ENCODE data around the gene CBFA2T3. TPM values are rescaled to one million over a fixed set of nuclear protein-coding genes. Genes with fewer than 3 reads are reported as not detected.

CBFA2T3 gene
- total and polyA plus RNA-seq, 2 donors = 11.2 to 19.1 TPM

DNA sequence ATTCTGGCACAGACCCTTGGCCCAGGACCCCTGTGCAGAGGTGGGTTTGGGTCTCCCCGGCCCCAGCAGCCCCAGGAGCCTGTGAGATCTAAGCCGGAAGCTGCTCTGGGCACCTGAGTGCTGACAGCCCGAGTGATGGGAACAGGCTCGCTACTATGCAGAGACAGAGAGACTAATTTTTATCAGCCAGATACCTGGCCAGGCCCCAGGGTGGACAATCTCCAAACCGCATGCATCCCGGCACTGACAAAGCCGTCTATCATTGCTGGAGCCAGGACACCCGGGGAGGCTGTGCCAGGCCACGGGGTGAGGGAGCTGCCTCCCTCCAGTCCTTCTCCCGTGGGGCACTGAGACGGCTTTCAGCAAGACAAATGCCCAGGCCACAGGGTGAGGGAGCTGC, 25.0 kb downstream of the CBFA2T3 start:
- Histone ChIP-seq H3K4me1 (ENCODE audit: control insufficient read depth in 2 of 2, insufficient read depth in 2 of 2, low read length in 2 of 2) (peaks cover 6 to 10% of the 10 kb centered on the region in 2 donors), H3K27ac (ENCODE audit: low read depth in 1 of 2, low read length in 1 of 2) (no peak overlapping the region), H3K27me3 (ENCODE audit: control insufficient read depth in 2 of 2, insufficient read depth in 1 of 2, low read length in 1 of 2) (no peaks in the 10 kb centered on the region), H3K9me3 (ENCODE audit: control insufficient read depth in 2 of 2, insufficient read depth in 1 of 2, low read length in 1 of 2) (peaks cover 0 to 4% of the 10 kb centered on the region in 2 donors), H3K4me3 (ENCODE audit: low read length in 2 of 2) (no peak overlapping the region), H3K36me3 (ENCODE audit: control insufficient read depth in 2 of 2, insufficient read depth in 2 of 2, low read length in 1 of 2) (peaks cover 2 to 6% of the 10 kb centered on the region in 2 donors)
- WGBS = 95% methylated on average over 11 of the region's 11 CpGs
- DNase-seq (ENCODE audit: low read depth in 6 of 9, low spot score in 9 of 9) = no peak

DNA sequence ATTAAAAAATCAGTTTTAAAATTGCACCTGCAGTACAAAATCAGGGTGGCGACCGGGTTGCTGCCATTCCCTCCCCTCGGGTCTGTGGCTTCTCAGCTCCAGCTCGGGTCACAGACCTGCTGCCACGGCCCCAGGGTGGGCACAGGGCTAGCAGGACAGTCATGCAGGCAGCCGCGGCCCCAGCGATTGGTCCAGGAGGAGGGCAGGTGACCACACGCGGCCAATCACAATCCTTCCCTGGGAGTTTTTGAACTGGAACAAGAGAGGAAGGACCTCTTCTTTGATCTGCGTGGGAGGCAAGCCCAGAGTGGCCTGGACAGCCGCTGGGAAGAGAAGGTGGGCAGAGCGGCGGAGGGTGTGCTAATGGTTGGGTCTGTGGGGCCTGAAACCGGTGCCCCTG, 25.5 kb downstream of the CBFA2T3 start:
- no peaks in the 10 kb centered on the region for H3K27me3 ChIP-seq (ENCODE audit: control insufficient read depth in 2 of 2, insufficient read depth in 1 of 2, low read length in 1 of 2)
- no peak for DNase-seq (ENCODE audit: low read depth in 6 of 9, low spot score in 9 of 9)
- H3K27ac ChIP-seq (ENCODE audit: low read depth in 1 of 2, low read length in 1 of 2) = no peak overlapping the region
- no peak overlapping the region for H3K4me3 ChIP-seq (ENCODE audit: low read length in 2 of 2)
- no peaks in the 10 kb centered on the region for H3K9me3 ChIP-seq (ENCODE audit: control insufficient read depth in 2 of 2, insufficient read depth in 1 of 2, low read length in 1 of 2)
- peaks cover 2 to 6% of the 10 kb centered on the region in 2 donors for H3K36me3 ChIP-seq (ENCODE audit: control insufficient read depth in 2 of 2, insufficient read depth in 2 of 2, low read length in 1 of 2)
- 95% methylated on average over 15 of the region's 15 CpGs for WGBS
- H3K4me1 ChIP-seq (ENCODE audit: control insufficient read depth in 2 of 2, insufficient read depth in 2 of 2, low read length in 2 of 2) = peaks cover 1 to 5% of the 10 kb centered on the region in 2 donors

DNA sequence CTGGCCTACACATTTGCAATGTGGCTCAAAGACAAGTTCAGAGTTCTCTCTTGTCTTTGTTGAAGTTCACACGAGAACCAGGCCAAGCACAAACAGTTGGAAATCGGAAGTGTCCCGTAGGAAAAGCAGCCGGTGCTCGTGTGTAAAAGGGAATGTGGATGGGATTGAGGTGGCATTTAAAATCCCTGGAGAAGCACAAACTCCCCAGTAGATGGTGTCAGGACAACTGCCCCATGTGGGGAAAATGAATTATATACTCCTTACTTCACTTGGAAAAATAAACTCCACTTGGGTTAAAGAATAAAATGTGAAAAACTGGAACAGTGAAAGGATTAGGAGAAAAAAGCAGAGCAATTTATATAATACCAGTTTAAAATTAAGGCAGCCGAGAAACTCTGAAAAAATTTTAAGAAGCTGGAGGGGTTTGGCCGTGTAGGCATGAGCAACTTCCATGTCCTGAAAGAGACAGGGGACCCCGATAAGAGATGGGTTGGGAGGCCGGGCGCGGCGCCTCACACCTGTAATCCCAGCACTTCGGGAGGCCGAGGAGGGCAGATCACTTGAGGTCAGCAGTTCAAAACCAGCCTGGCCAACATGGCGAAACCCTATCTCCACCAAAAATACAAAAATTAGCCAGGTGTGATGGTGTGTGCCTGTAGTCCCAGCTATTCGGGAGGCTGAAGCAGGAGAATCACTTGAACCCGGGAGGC, 28.1 kb downstream of the CBFA2T3 start:
- WGBS = 95% methylated on average over 17 of the region's 17 CpGs

DNA sequence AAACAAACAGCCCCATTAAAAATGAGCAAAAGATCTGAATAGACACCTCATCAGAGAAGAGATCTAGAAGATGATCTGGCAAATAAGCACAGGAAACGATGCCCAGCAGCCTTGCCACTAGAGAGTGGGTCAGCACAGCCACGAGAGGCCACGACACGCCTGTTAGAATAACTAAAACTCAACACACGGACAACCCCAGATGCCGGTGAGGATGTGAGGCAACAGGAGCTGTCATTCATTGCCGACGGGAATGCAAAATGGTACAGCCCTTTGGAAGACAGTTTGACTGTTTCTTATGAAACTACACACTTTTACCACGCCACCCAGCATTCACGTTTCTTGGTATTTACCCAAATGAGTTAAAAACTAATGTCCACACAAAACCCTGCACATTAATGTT, 31.5 kb downstream of the CBFA2T3 start:
- Histone ChIP-seq H3K4me3 (ENCODE audit: low read length in 2 of 2) (no peak overlapping the region), H3K27me3 (ENCODE audit: control insufficient read depth in 2 of 2, insufficient read depth in 1 of 2, low read length in 1 of 2) (peaks cover 0 to 8% of the 10 kb centered on the region in 2 donors), H3K9me3 (ENCODE audit: control insufficient read depth in 2 of 2, insufficient read depth in 1 of 2, low read length in 1 of 2) (peaks cover 0 to 11% of the 10 kb centered on the region in 2 donors), H3K36me3 (ENCODE audit: control insufficient read depth in 2 of 2, insufficient read depth in 2 of 2, low read length in 1 of 2) (peaks cover 0 to 2% of the 10 kb centered on the region in 2 donors), H3K27ac (ENCODE audit: low read depth in 1 of 2, low read length in 1 of 2) (no peak overlapping the region), H3K4me1 (ENCODE audit: control insufficient read depth in 2 of 2, insufficient read depth in 2 of 2, low read length in 2 of 2) (peaks cover 17 to 31% of the 10 kb centered on the region in 2 donors)
- DNase-seq (ENCODE audit: low read depth in 6 of 9, low spot score in 9 of 9) = no peak
- WGBS = 92% methylated on average over 10 of the region's 10 CpGs

More for the DNA sequence above, 28.1 kb downstream of the CBFA2T3 start:
- peaks cover under 1 to 9% of the 10 kb centered on the region in 2 donors for H3K4me1 ChIP-seq (ENCODE audit: control insufficient read depth in 2 of 2, insufficient read depth in 2 of 2, low read length in 2 of 2)
- H3K27ac ChIP-seq (ENCODE audit: low read depth in 1 of 2, low read length in 1 of 2) = no peak overlapping the region
- no peak overlapping the region for H3K4me3 ChIP-seq (ENCODE audit: low read length in 2 of 2)
- DNase-seq (ENCODE audit: low read depth in 6 of 9, low spot score in 9 of 9) = no peak
- H3K36me3 ChIP-seq (ENCODE audit: control insufficient read depth in 2 of 2, insufficient read depth in 2 of 2, low read length in 1 of 2) = peaks cover 4 to 5% of the 10 kb centered on the region in 2 donors
- no peaks in the 10 kb centered on the region for H3K9me3 ChIP-seq (ENCODE audit: control insufficient read depth in 2 of 2, insufficient read depth in 1 of 2, low read length in 1 of 2)
- no peaks in the 10 kb centered on the region for H3K27me3 ChIP-seq (ENCODE audit: control insufficient read depth in 2 of 2, insufficient read depth in 1 of 2, low read length in 1 of 2)

DNA sequence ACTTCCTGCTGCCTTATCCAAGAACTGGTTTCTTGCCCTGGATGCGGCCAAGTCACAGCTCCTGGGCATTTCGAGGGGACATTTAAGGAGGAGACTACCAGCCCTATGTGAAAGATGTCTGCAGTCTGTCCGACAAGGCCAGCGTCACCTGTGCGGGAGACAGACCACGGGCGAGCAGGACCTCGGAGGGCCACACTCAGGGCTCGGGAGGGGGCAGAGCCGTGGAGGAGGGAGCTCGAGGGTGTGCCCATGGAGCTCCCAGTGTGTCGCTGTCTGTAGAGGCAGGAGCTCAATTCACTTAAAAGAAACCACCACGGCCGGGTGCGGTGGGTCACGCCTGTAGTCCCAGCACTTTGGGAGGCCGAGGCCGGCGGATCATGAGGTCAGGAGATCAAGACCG, 33.3 kb downstream of the CBFA2T3 start:
- Histone ChIP-seq H3K9me3 (ENCODE audit: control insufficient read depth in 2 of 2, insufficient read depth in 1 of 2, low read length in 1 of 2) (peaks cover 0 to 14% of the 10 kb centered on the region in 2 donors), H3K36me3 (ENCODE audit: control insufficient read depth in 2 of 2, insufficient read depth in 2 of 2, low read length in 1 of 2) (peaks cover 0 to 10% of the 10 kb centered on the region in 2 donors), H3K4me3 (ENCODE audit: low read length in 2 of 2) (no peak overlapping the region), H3K4me1 (ENCODE audit: control insufficient read depth in 2 of 2, insufficient read depth in 2 of 2, low read length in 2 of 2) (peaks cover 21 to 35% of the 10 kb centered on the region in 2 donors), H3K27me3 (ENCODE audit: control insufficient read depth in 2 of 2, insufficient read depth in 1 of 2, low read length in 1 of 2) (peaks cover 0 to 22% of the 10 kb centered on the region in 2 donors), H3K27ac (ENCODE audit: low read depth in 1 of 2, low read length in 1 of 2) (peak overlapping the region in 1 of 2 donors; percentile 85)
- no peak for DNase-seq (ENCODE audit: low read depth in 6 of 9, low spot score in 9 of 9)
- WGBS = 83% methylated on average over 20 of the region's 20 CpGs

DNA sequence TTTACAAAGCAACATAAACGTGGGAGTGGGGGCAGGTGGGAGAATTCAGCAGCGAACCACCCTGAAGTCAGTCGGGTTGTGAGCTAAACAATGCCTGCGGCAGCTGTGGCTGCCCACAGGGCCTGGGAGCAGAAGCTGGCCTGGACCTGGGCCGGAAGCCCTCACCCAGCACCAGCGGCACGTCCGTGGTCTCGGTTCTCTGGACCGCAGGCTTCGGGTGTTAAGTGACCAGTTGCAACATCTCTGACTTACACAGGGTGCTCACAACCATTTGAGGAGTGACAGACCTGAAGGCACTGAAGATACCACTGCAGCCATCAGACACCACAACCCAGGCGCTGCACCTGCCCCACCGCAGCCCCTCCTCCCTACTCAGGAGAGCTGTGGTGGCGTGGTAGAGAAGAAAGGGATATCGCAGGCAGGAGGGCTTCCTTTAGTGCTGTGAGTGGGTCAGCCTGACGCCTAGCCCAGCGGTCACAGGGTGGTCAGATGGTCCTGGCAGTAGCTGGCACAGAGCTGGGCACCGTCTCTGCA, 33.8 kb downstream of the CBFA2T3 start:
- WGBS = 13% methylated on average over 18 of the region's 18 CpGs
- peak overlapping the region; percentile 3 to 6 for H3K4me3 ChIP-seq (ENCODE audit: low read length in 2 of 2)
- H3K27ac ChIP-seq (ENCODE audit: low read depth in 1 of 2, low read length in 1 of 2) = peak overlapping the region; percentile 36 to 85
- H3K9me3 ChIP-seq (ENCODE audit: control insufficient read depth in 2 of 2, insufficient read depth in 1 of 2, low read length in 1 of 2) = peaks cover 0 to 15% of the 10 kb centered on the region in 2 donors
- H3K36me3 ChIP-seq (ENCODE audit: control insufficient read depth in 2 of 2, insufficient read depth in 2 of 2, low read length in 1 of 2) = peaks cover 2 to 15% of the 10 kb centered on the region in 2 donors
- peak in 3 of 9 donors; percentile 72 to 87 (median 73) for DNase-seq (ENCODE audit: low read depth in 6 of 9, low spot score in 9 of 9)
- H3K4me1 ChIP-seq (ENCODE audit: control insufficient read depth in 2 of 2, insufficient read depth in 2 of 2, low read length in 2 of 2) = peaks cover 26 to 41% of the 10 kb centered on the region in 2 donors
- H3K27me3 ChIP-seq (ENCODE audit: control insufficient read depth in 2 of 2, insufficient read depth in 1 of 2, low read length in 1 of 2) = peaks cover 0 to 26% of the 10 kb centered on the region in 2 donors

DNA sequence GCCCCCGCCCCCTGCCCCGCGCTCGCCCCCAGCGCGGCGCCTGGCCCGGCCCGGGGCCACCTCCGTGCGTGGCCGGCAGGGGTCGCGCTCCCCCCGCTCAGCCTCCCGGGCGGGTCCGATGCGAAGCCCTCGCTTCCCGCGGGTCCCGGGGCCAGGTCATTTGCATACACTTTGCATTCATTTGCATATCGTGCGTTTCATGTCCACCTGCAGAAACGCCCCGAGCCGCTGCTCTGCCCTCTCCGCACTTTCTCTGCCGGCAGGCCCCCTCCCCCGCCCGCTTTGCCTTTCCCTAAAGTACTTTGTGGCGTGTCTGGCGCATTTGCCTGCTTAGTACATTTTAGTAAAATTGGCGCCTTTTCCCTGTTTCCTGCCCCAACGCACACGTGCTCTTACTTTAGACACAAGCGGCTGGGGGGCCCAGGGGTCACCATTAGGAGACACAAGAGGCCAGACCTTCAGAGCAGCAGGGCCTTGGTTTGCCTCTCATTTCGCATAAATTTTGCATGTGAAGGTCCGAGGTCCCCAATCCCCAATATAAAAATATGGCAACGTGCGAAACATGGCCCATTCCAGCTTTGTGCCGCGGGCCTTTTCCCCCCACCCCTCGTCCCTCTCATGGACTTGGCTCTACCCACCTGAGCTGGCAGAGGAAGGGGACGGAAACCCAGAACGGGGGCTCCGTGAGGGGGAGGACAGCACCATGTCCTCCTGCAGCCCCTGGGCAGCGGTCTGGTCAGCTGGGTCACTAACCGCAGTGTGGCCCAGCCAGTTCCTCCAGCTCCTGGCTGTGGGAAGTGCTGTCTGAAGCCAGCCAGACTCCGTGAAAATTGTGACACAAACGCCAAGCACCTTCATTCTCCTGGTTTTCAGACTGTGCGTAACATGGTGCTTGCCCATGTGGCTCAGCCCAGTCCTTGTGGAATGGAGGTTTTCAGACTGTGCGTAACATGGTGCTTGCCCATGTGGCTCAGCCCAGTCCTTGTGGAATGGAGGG, 34.8 kb downstream of the CBFA2T3 start:
- H3K27ac ChIP-seq (ENCODE audit: low read depth in 1 of 2, low read length in 1 of 2) = peak overlapping the region in 1 of 2 donors; percentile 85
- H3K27me3 ChIP-seq (ENCODE audit: control insufficient read depth in 2 of 2, insufficient read depth in 1 of 2, low read length in 1 of 2) = peaks cover 0 to 32% of the 10 kb centered on the region in 2 donors
- peak overlapping the region; percentile 19 to 88 for H3K4me3 ChIP-seq (ENCODE audit: low read length in 2 of 2)
- H3K9me3 ChIP-seq (ENCODE audit: control insufficient read depth in 2 of 2, insufficient read depth in 1 of 2, low read length in 1 of 2) = peaks cover 0 to 19% of the 10 kb centered on the region in 2 donors
- 26% methylated on average over 54 of the region's 54 CpGs for WGBS
- DNase-seq (ENCODE audit: low read depth in 6 of 9, low spot score in 9 of 9) = peak in 5 of 9 donors; percentile 70 to 91 (median 85)
- H3K4me1 ChIP-seq (ENCODE audit: control insufficient read depth in 2 of 2, insufficient read depth in 2 of 2, low read length in 2 of 2) = peaks cover 36 to 51% of the 10 kb centered on the region in 2 donors
- peaks cover 11 to 25% of the 10 kb centered on the region in 2 donors for H3K36me3 ChIP-seq (ENCODE audit: control insufficient read depth in 2 of 2, insufficient read depth in 2 of 2, low read length in 1 of 2)

DNA sequence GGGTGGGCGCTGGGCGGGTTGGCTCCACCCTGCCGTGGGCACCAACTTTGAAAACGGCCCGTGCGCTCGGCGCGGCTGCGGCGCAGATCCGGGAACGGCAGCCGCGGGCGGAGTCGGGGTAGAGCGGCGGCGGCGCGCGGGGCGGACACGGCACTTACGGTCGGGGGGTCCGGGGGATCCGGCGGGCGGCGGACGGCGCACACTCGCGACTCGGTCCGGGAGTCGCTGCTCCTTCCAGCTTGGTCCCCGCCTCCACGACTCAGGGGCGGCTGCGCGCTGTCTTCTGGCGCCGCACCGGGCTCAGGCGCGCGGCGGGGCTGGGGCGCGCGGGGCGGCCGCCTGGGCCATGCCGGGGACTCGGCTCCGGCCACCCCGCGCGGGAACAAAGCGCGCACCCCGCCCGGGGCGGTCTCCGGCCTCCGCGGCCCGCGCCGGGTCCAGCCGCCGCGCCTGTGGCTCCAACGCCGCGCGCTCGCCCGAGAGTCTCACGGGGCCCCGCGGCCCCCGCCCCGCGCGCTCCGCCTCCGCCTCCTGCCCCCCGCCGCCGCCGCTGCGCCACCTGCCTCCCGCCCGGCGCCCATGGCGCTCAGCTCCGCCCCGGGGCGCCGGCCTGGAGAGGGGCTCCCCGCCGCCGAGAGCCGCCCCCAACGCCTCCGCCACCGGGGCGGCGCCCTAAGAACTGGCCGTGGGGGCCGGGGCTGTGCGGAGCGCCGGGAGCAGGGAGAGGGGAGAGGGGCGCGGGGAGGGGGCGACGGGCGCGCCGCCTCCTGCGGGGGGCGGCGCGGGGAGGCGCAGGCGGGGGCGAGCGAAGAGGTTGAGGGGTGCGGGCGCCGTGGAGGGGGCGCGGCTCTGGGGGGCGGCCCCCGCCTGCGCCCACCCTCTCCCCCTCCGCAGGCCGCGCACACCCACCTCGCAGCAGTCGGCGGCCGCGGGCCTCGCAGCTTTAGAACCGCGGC, 35.9 kb downstream of the CBFA2T3 start:
- Histone ChIP-seq H3K27me3 (ENCODE audit: control insufficient read depth in 2 of 2, insufficient read depth in 1 of 2, low read length in 1 of 2) (peaks cover 0 to 32% of the 10 kb centered on the region in 2 donors), H3K4me1 (ENCODE audit: control insufficient read depth in 2 of 2, insufficient read depth in 2 of 2, low read length in 2 of 2) (peaks cover 44 to 61% of the 10 kb centered on the region in 2 donors), H3K27ac (ENCODE audit: low read depth in 1 of 2, low read length in 1 of 2) (peak overlapping the region; percentile 74 to 83), H3K4me3 (ENCODE audit: low read length in 2 of 2) (peak overlapping the region; percentile 82 to 88), H3K36me3 (ENCODE audit: control insufficient read depth in 2 of 2, insufficient read depth in 2 of 2, low read length in 1 of 2) (peaks cover 13 to 36% of the 10 kb centered on the region in 2 donors), H3K9me3 (ENCODE audit: control insufficient read depth in 2 of 2, insufficient read depth in 1 of 2, low read length in 1 of 2) (peaks cover 0 to 20% of the 10 kb centered on the region in 2 donors)
- peak in 5 of 9 donors; percentile 69 to 90 (median 80) for DNase-seq (ENCODE audit: low read depth in 6 of 9, low spot score in 9 of 9)
- whole genome bisulfite sequencing = under 1% methylated on average over 150 of the region's 152 CpGs

Measured in thymus (tissue), 11 donors.